22Rv1 (cell line): ENCODE results near the gene THBS3.
"Not testable (repeated sequence)": the region's sequence is repeated elsewhere in the genome, so short reads cannot be mapped to it uniquely, and the experiment has no call there.

Experiments
- H3K27ac ChIP-seq: fragments of 450-650 bp; 2 replicates; pipeline ENCODE4 v1.5.1; 2017
- CTCF ChIP-seq: fragments of 450-650 bp; IDR thresholded peaks from 2 replicates; pipeline ENCODE4 v1.5.1; 2017; ENCODE audit warnings: mild to moderate bottlenecking
- ZFX ChIP-seq: fragments of 450-650 bp; IDR thresholded peaks from 2 replicates; pipeline ENCODE4 v1.6.1; 2017; ENCODE audit warnings: antibody characterized with exemption, borderline replicate concordance

Gene THBS3

DNA sequence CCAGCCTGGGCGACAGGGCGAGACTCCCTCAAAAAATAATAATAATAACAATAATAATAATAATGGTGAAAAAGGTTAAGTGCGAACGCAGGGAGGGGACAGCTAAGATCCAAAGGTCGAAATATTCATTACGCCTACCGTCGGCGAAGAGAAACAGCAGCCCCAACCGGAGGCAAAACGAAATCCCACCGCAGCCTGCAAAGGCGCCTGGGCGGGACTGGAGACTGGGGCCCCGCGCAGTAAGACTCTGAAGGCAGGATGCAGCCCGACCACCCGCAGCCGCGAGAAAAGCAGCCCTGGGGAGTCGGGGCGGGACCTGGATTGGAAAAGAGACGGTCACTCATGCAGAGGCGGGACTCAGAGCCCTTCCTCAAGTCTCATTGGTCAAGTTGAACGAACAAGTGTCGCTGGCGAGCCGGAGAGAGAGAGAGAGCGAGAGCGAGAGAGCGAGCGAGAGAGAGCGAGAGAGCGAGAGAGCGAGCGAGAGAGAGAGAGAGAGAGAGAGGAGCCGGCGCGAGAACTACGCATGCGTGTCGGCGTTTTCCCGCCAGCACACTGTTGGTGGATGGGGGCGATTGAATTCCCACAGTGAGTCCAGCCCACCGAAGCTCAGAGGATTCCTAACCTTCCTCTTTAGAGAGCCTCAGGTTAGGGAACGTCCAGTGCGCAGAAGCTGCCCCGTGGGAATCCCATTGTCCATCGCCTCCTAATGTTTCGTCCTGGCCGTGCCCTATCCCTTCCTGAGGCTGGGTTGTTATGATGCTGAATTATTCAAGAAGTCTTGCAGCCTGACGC is 36.9 kb upstream of the THBS3 start:
- peak overlapping the region; percentile 95 for H3K27ac ChIP-seq
- TF ChIP-seq CTCF (peak; percentile 27), ZFX (no peak)

- no peak for TF ChIP-seq ZFX
- no peak for TF ChIP-seq CTCF
- H3K27ac ChIP-seq, result peak overlapping the region; percentile 95
These were observed 35.2 kb upstream of the THBS3 start for GRCh38 chr1:155242805-155243358.

DNA sequence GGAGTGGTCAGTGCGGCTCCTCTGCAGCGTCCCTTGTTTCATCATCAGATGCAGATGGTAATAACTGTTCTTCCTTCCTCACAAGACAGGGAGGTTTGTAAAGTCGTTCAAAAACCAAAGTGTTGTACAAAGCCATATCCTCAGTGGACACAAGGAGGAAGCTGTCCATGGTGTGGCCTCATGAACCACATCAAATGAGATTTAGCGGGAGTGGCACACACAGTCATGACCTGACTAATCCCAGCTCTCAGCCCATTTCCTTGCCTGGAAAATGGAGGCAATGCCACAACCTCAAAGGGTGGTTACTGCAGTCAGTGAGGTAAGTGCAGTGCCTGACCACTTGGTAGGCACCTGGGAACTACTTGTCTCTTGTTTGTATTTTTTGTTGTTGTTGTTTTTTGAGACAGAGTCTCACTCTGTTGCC is 34.2 kb upstream of the THBS3 start:
- no peak for TF ChIP-seq CTCF
- TF ChIP-seq ZFX, result no peak
- H3K27ac ChIP-seq, result peak overlapping the region; percentile 95

- no peak for TF ChIP-seq ZFX
- no peak for TF ChIP-seq CTCF
- peak overlapping the region; percentile 95 for H3K27ac ChIP-seq
These were observed 33.5 kb upstream of the THBS3 start for GRCh38 chr1:155241069-155241679.

DNA sequence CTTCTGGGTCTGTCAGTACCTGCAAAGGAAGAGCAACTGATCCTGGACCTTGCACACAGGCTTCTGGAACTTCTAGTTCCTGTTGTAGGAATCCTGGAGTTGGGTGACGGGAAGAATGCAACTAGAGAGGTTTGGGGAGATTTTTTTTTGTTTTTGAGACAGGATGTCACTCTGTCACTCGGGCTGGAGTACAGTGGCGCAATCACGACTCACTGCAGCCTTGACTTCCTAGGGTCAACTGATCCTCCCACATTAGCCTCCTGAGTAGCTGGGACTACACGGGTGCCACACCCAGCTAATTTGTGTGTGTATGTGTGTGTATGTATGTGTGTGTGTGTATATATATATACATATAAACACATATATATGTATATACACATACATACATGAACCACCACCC is 28.8 kb upstream of the THBS3 start:
- TF ChIP-seq ZFX, result no peak
- no peak for TF ChIP-seq CTCF
- peak overlapping the region; percentile 43; the same call in 1 of the 2 replicates for H3K27ac ChIP-seq

- H3K27ac ChIP-seq, result not testable (repeated sequence)
These were observed 27.7 kb upstream of the THBS3 start for GRCh38 chr1:155235375-155235774.

DNA sequence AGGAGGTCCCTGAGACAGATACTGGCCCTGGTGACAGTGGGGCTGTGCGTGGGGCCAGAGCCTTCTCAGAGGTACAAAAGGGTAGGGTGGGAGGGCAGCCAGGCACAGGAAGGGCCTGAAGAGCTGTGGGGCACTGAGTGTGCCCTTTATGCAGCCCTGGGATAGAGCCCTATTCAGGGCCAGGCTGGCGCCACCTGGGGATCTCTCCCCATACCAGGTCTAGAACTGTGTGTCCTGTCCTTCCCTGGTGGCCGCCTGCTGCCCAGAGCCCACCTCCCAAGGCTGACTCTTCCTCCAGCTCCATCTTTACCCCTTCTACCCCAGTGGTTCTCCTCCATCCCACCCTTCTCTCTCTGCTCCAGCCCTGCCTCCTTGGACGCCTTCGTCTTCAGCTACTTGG is 25.8 kb upstream of the THBS3 start:
- H3K27ac ChIP-seq, result peak overlapping the region; percentile 74

- H3K27ac ChIP-seq, result peak overlapping the region; percentile 74
These were observed 24.6 kb upstream of the THBS3 start for GRCh38 chr1:155232001-155232978.

- not testable (repeated sequence) for H3K27ac ChIP-seq
These were observed 23.6 kb upstream of the THBS3 start for GRCh38 chr1:155231302-155231701.
